Neutrophil (primary cell): ENCODE results near the gene PFDN5.

Experiments
- H3K27ac ChIP-seq: fragments of 200-600 bp; sonication (generic); 2 replicates; pipeline ENCODE4 v1.5.1; 2016; ENCODE audit warnings: mild to moderate bottlenecking, moderate library complexity
- H3K27me3 ChIP-seq: fragments of 200-600 bp; sonication (generic); 2 replicates; pipeline ENCODE4 v1.6.0; 2016; ENCODE audit warnings: mild to moderate bottlenecking
- H3K36me3 ChIP-seq: fragments of 200-600 bp; sonication (generic); 2 replicates; pipeline ENCODE4 v1.5.1; 2017
- H3K4me1 ChIP-seq, 2 experiments: fragments of 200-600 bp in 1 of 2; sonication (generic) in 1 of 2; 1 replicate in 1 of 2; 2 replicates in 1 of 2; pipeline versions ENCODE4 v1.5.1 to v1.6.1; 2013 to 2016; ENCODE audit warnings: low read depth in 1 of 2, low read length in 1 of 2, mild to moderate bottlenecking in 1 of 2, moderate library complexity in 1 of 2; ENCODE audit not compliant: control insufficient read depth in 1 of 2, insufficient read depth in 1 of 2
- H3K4me3 ChIP-seq, 2 experiments: fragments of 200-600 bp in 1 of 2; sonication (generic) in 1 of 2; 1 replicate in 1 of 2; 2 replicates in 1 of 2; pipeline ENCODE4 v1.5.1; 2013 to 2016; ENCODE audit warnings: low read depth in 1 of 2, low read length in 1 of 2, mild to moderate bottlenecking in 1 of 2, moderate library complexity in 1 of 2
- H3K9me3 ChIP-seq: fragments of 200-600 bp; sonication (generic); 2 replicates; pipeline ENCODE4 v1.5.1; 2016
- CTCF ChIP-seq: fragments of 200-600 bp; sonication (generic); IDR thresholded peaks from 2 replicates; pipeline ENCODE4 v1.5.1; 2016; ENCODE audit warnings: antibody characterized with exemption

The PFDN5 gene

GRCh38 chr12:53299101-53299453, 3.7 kb downstream of the PFDN5 start:
- peaks cover 19% of the 10 kb centered on the region for H3K36me3 ChIP-seq
- H3K27ac ChIP-seq: peak overlapping the region; percentile 85
- peak; percentile 19 for TF ChIP-seq CTCF
- H3K27me3 ChIP-seq: no peaks in the 10 kb centered on the region
- no peaks in the 10 kb centered on the region for H3K9me3 ChIP-seq
- peaks cover 52 to 55% of the 10 kb centered on the region in 2 experiments for H3K4me1 ChIP-seq
- peak overlapping the region; percentile 85 to 96 for H3K4me3 ChIP-seq

GRCh38 chr12:53299454-53300180, 4.3 kb downstream of the PFDN5 start, which contains the start of gene MYG1:
Gene MYG1 (plus strand): TSS chr12:53299695. CDS start chr12:53299738, 43 bp downstream.
- Histone ChIP-seq H3K27me3 (no peaks in the 10 kb centered on the region), H3K36me3 (peaks cover 19% of the 10 kb centered on the region), H3K27ac (peak within 1 kb of the TSS; percentile 85), H3K4me1 (peaks cover 52 to 55% of the 10 kb centered on the region in 2 experiments), H3K4me3 (peak within 1 kb of the TSS; percentile 85 to 96), H3K9me3 (no peaks in the 10 kb centered on the region)
- TF ChIP-seq CTCF: peak; percentile 50

GRCh38 chr12:53300187-53300586, 4.8 kb downstream of the PFDN5 start:
- TF ChIP-seq CTCF: no peak
- Histone ChIP-seq H3K27me3 (no peaks in the 10 kb centered on the region), H3K4me3 (peak overlapping the region; percentile 85 to 96), H3K36me3 (peaks cover 21% of the 10 kb centered on the region), H3K27ac (peak overlapping the region; percentile 85), H3K4me1 (peaks cover 48 to 49% of the 10 kb centered on the region in 2 experiments), H3K9me3 (no peaks in the 10 kb centered on the region)

- Histone ChIP-seq H3K9me3 (no peaks in the 10 kb centered on the region), H3K4me3 (no peak overlapping the region), H3K27ac (no peak overlapping the region), H3K36me3 (peaks cover 42% of the 10 kb centered on the region), H3K27me3 (no peaks in the 10 kb centered on the region), H3K4me1 (peaks cover 24 to 27% of the 10 kb centered on the region in 2 experiments)
- no peak for TF ChIP-seq CTCF
Measured at GRCh38 chr12:53302903-53303302, 7.6 kb downstream of the PFDN5 start.

GRCh38 chr12:53306826-53307225, 11.5 kb downstream of the PFDN5 start:
- Histone ChIP-seq H3K9me3 (no peaks in the 10 kb centered on the region), H3K4me3 (no peak overlapping the region), H3K36me3 (peaks cover 64% of the 10 kb centered on the region), H3K4me1 (no peaks in the 10 kb centered on the region), H3K27me3 (no peaks in the 10 kb centered on the region), H3K27ac (no peak overlapping the region)
- TF ChIP-seq CTCF: no peak
